ENCODE data around the gene ARHGEF37. TPM values are rescaled to one million over a fixed set of nuclear protein-coding genes. Genes with fewer than 3 reads are reported as not detected.

ARHGEF37 gene
- total and polyA plus RNA-seq, 4 donors: 0.71 to 6.1 (median 2.7) TPM

DNA sequence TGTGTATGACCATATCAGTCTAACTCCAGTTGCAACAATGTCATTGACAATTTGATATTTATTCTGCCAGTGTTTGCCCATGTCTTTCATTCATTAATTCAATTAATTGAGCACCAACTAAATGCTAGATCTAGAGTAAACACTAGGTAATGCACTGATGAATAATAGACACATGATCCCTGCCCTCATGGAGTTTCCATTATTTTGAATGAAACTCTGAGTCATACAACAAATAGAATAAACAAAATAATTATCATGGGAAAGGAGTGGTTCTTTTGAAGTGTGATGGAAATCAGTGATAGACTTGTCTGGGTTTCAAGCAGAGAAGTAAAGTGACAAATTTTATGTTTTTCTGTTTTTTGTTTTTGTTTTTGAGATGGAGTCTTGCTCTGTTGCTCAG, 4.6 kb downstream of the ARHGEF37 start:
- H3K9me3 ChIP-seq (ENCODE audit: control insufficient read depth in 4 of 4, low read length in 3 of 4): no peaks in the 10 kb centered on the region
- DNase-seq (ENCODE audit: low spot score): no peak
- H3K27ac ChIP-seq (ENCODE audit: low read depth in 1 of 2, low read length in 2 of 2): no peak overlapping the region
- no peak overlapping the region for H3K9ac ChIP-seq (ENCODE audit: low read depth in 1 of 2, low read length in 2 of 2)
- TF ChIP-seq, protein P1, sequence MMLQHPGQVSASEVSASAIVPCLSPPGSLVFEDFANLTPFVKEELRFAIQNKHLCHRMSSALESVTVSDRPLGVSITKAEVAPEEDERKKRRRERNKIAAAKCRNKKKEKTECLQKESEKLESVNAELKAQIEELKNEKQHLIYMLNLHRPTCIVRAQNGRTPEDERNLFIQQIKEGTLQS (IDR thresholded peaks at IDR 0.05): no peak
- TF ChIP-seq RXRA (IDR thresholded peaks at IDR 0.05) (no peak), FOXA2 (IDR thresholded peaks at IDR 0.05) (no peak), GABPA (IDR thresholded peaks at IDR 0.05 in 1 of 2, conservative IDR thresholded peaks at IDR 0.05 in 1 of 2) (no peak), NR2F2 (IDR thresholded peaks at IDR 0.05) (no peak), JUND (IDR thresholded peaks at IDR 0.05) (no peak), SP1 (IDR thresholded peaks at IDR 0.05) (no peak), YY1 (IDR thresholded peaks at IDR 0.05) (no peak), RAD21 (IDR thresholded peaks at IDR 0.05) (no peak), HNF4A (conservative IDR thresholded peaks at IDR 0.05) (no peak), FOXA1 (IDR thresholded peaks at IDR 0.05) (no peak), EGR1 (IDR thresholded peaks at IDR 0.05; ENCODE audit: low read depth in 2 of 2) (no peak), HNF4G (IDR thresholded peaks at IDR 0.05) (no peak), TAF1 (conservative IDR thresholded peaks at IDR 0.05) (no peak)
- TF ChIP-seq, protein P2, sequence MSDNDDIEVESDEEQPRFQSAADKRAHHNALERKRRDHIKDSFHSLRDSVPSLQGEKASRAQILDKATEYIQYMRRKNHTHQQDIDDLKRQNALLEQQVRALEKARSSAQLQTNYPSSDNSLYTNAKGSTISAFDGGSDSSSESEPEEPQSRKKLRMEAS (IDR thresholded peaks at IDR 0.05): no peak
- TF ChIP-seq, protein P3, sequence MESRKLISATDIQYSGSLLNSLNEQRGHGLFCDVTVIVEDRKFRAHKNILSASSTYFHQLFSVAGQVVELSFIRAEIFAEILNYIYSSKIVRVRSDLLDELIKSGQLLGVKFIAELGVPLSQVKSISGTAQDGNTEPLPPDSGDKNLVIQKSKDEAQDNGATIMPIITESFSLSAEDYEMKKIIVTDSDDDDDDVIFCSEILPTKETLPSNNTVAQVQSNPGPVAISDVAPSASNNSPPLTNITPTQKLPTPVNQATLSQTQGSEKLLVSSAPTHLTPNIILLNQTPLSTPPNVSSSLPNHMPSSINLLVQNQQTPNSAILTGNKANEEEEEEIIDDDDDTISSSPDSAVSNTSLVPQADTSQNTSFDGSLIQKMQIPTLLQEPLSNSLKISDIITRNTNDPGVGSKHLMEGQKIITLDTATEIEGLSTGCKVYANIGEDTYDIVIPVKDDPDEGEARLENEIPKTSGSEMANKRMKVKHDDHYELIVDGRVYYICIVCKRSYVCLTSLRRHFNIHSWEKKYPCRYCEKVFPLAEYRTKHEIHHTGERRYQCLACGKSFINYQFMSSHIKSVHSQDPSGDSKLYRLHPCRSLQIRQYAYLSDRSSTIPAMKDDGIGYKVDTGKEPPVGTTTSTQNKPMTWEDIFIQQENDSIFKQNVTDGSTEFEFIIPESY (IDR thresholded peaks at IDR 0.05): no peak
- TF ChIP-seq, protein P4, sequence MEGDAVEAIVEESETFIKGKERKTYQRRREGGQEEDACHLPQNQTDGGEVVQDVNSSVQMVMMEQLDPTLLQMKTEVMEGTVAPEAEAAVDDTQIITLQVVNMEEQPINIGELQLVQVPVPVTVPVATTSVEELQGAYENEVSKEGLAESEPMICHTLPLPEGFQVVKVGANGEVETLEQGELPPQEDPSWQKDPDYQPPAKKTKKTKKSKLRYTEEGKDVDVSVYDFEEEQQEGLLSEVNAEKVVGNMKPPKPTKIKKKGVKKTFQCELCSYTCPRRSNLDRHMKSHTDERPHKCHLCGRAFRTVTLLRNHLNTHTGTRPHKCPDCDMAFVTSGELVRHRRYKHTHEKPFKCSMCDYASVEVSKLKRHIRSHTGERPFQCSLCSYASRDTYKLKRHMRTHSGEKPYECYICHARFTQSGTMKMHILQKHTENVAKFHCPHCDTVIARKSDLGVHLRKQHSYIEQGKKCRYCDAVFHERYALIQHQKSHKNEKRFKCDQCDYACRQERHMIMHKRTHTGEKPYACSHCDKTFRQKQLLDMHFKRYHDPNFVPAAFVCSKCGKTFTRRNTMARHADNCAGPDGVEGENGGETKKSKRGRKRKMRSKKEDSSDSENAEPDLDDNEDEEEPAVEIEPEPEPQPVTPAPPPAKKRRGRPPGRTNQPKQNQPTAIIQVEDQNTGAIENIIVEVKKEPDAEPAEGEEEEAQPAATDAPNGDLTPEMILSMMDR (IDR thresholded peaks at IDR 0.05; ENCODE audit: low read depth, low read length, missing input control): no peak
- TF ChIP-seq, protein P5, sequence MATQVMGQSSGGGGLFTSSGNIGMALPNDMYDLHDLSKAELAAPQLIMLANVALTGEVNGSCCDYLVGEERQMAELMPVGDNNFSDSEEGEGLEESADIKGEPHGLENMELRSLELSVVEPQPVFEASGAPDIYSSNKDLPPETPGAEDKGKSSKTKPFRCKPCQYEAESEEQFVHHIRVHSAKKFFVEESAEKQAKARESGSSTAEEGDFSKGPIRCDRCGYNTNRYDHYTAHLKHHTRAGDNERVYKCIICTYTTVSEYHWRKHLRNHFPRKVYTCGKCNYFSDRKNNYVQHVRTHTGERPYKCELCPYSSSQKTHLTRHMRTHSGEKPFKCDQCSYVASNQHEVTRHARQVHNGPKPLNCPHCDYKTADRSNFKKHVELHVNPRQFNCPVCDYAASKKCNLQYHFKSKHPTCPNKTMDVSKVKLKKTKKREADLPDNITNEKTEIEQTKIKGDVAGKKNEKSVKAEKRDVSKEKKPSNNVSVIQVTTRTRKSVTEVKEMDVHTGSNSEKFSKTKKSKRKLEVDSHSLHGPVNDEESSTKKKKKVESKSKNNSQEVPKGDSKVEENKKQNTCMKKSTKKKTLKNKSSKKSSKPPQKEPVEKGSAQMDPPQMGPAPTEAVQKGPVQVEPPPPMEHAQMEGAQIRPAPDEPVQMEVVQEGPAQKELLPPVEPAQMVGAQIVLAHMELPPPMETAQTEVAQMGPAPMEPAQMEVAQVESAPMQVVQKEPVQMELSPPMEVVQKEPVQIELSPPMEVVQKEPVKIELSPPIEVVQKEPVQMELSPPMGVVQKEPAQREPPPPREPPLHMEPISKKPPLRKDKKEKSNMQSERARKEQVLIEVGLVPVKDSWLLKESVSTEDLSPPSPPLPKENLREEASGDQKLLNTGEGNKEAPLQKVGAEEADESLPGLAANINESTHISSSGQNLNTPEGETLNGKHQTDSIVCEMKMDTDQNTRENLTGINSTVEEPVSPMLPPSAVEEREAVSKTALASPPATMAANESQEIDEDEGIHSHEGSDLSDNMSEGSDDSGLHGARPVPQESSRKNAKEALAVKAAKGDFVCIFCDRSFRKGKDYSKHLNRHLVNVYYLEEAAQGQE (IDR thresholded peaks at IDR 0.05): no peak
- H3K4me3 ChIP-seq (ENCODE audit: low read depth in 1 of 3, low read length in 3 of 3): no peak overlapping the region
- H3K36me3 ChIP-seq (ENCODE audit: control insufficient read depth in 4 of 4, insufficient read depth in 3 of 4, low read depth in 1 of 4, low read length in 3 of 4): no peaks in the 10 kb centered on the region
- H3K27me3 ChIP-seq (ENCODE audit: control insufficient read depth in 4 of 4, insufficient read depth in 4 of 4, low read length in 3 of 4): no peaks in the 10 kb centered on the region
- H3K4me1 ChIP-seq (ENCODE audit: control insufficient read depth in 4 of 4, insufficient read depth in 4 of 4, low read length in 3 of 4): peaks cover 0 to 28% (median 17%) of the 10 kb centered on the region in 4 donors

Data from liver (tissue), 9 donors.